K562 (cell line): ENCODE data around the gene RITA1. TPM values are rescaled to one million over a fixed set of nuclear protein-coding genes. Genes with fewer than 3 reads are reported as not detected.

Experiments
- CSDE1 ChIP-seq, 2 experiments: fragments of 450-650 bp; IDR thresholded peaks; 2 replicates each; pipeline ENCODE4 v1.6.1; 2016; ENCODE audit warnings: mild to moderate bottlenecking in 1 of 2
- CTCF ChIP-seq, 3 experiments: IDR thresholded peaks in 2 of 3; conservative IDR thresholded peaks in 1 of 3; 2 replicates each; pipeline ENCODE4 v1.5.1; 2011 to 2012; ENCODE audit warnings: low read length in 3 of 3, mild to moderate bottlenecking in 3 of 3, control low read depth in 2 of 3, improper control_type of control experiment in 1 of 3, inconsistent platforms in 1 of 3, low read depth in 1 of 3, mixed read lengths in 1 of 3, moderate library complexity in 1 of 3; ENCODE audit not compliant: insufficient read depth in 2 of 3
- CTCFL ChIP-seq: IDR thresholded peaks from 2 replicates; pipeline ENCODE4 v1.6.1; 2011; ENCODE audit warnings: borderline replicate concordance, low read depth, mild to moderate bottlenecking, moderate library complexity, low read length; ENCODE audit not compliant: insufficient read depth, poor library complexity, severe bottlenecking
- HES1 ChIP-seq: fragments of 450-650 bp; IDR thresholded peaks from 2 replicates; pipeline ENCODE4 v1.6.1; 2016; ENCODE audit warnings: low read depth, mild to moderate bottlenecking, moderate library complexity
- HOXB6 ChIP-seq: fragments of 250-450 bp; sonication (Bioruptor Pico); IDR thresholded peaks from 2 replicates; pipeline ENCODE4 v1.5.1; 2022; ENCODE audit warnings: mild to moderate bottlenecking, borderline replicate concordance
- NFATC3 ChIP-seq: fragments of 450-650 bp; IDR thresholded peaks from 2 replicates; pipeline ENCODE4 v1.6.1; 2017; ENCODE audit warnings: mild to moderate bottlenecking
- NR2C2 ChIP-seq, 2 experiments: fragments of 200-800 bp in 1 of 2; sonication (Bioruptor generic) in 1 of 2; sonication (generic) in 1 of 2; formaldehyde crosslinking in 1 of 2; IDR thresholded peaks; 2 replicates each; pipeline versions ENCODE4 v1.6.1 to v1.8.0; 2016 to 2022; ENCODE audit warnings: mild to moderate bottlenecking in 1 of 2, missing compliant biosample characterization in 1 of 2, missing genetic modification characterization in 1 of 2, missing genetic modification reagents in 1 of 2
- PBX2 ChIP-seq, 2 experiments: IDR thresholded peaks in 1 of 2; conservative IDR thresholded peaks in 1 of 2; 2 replicates each; pipeline ENCODE4 v1.6.1; 2016; ENCODE audit warnings: low read depth in 2 of 2, mild to moderate bottlenecking in 1 of 2, missing compliant biosample characterization in 1 of 2, missing genetic modification characterization in 1 of 2, moderate library complexity in 1 of 2
- PYGO2 ChIP-seq: fragments of 450-650 bp; IDR thresholded peaks from 2 replicates; pipeline ENCODE4 v1.6.1; 2016; ENCODE audit warnings: mild to moderate bottlenecking, missing genetic modification characterization, moderate library complexity, missing compliant biosample characterization
- RFX1 ChIP-seq: fragments of 450-650 bp; IDR thresholded peaks from 2 replicates; pipeline ENCODE4 v1.6.1; 2016; ENCODE audit warnings: mild to moderate bottlenecking, moderate library complexity
- ZBED1 ChIP-seq: IDR thresholded peaks from 2 replicates; pipeline ENCODE4 v1.6.1; 2014
- ZNF3 ChIP-seq: fragments of 250-450 bp; sonication (Bioruptor Pico); IDR thresholded peaks from 2 replicates; pipeline ENCODE4 v1.5.0; 2021; ENCODE audit warnings: mild to moderate bottlenecking, moderate library complexity
- ZNF518B ChIP-seq: fragments of 250-450 bp; sonication (Bioruptor Pico); IDR thresholded peaks from 2 replicates; pipeline ENCODE4 v1.5.0; 2021; ENCODE audit warnings: mild to moderate bottlenecking, moderate library complexity
- ZNF830 ChIP-seq: fragments of 250-450 bp; sonication (Bioruptor Pico); IDR thresholded peaks from 2 replicates; pipeline ENCODE4 v1.5.0; 2021; ENCODE audit warnings: mild to moderate bottlenecking
- polyA plus RNA-seq, 8 experiments: library from polyadenylated mRNA; depleted of rRNA in 4 of 8; stranded (reverse) in 5 of 8; unstranded in 3 of 8; fragments of >200 nt; fragmentation: Nextera tagmentation in 2 of 8; fragmentation: Illumina TruSeq in 1 of 8; extraction: Ambion mirVana in 2 of 8; extraction: Trizol in 1 of 8; gene quantifications; 2 replicates each; pipeline versions ENCODE4 v1.2.1 to v1.2.3, GENCODE V29; 2011 to 2014; ENCODE audit warnings: inconsistent platforms in 1 of 8, missing spikeins in 1 of 8
- total RNA-seq, 7 experiments: library from RNA; depleted of rRNA in 6 of 7; stranded (reverse); fragments of >200 nt in 6 of 7; fragmentation: Illumina TruSeq in 2 of 7; extraction: Trizol in 2 of 7; gene quantifications; 2 replicates each; pipeline versions ENCODE4 v1.2.1 to v1.2.3, GENCODE V29; 2011 to 2021; ENCODE audit warnings: low replicate concordance in 1 of 7

Gene RITA1
- total and polyA plus RNA-seq, 9 of the 15 experiments (the other 6 are each of a cell fraction or from before 2014, with no cell fraction given): 2.8 to 40.4 (median 18.0) TPM

- TF ChIP-seq PBX2 (CRISPR knock-in tag; IDR thresholded peaks at IDR 0.05; ENCODE audit: low read depth) (no peak), PBX2 (tag; conservative IDR thresholded peaks at IDR 0.05; ENCODE audit: low read depth) (no peak), ZNF830 (CRISPR knock-in tag) (no peak), PYGO2 (tag) (no peak), NFATC3 (no peak), CTCFL (no peak), HES1 (no peak), CSDE1 (IDR thresholded peaks at IDR 0.05) (peak in 1 of 2 experiments; percentile 64; a peak in 1 of 4 replicates), ZBED1 (no peak), CTCF (IDR thresholded peaks at IDR 0.05 in 2 of 3, conservative IDR thresholded peaks at IDR 0.05 in 1 of 3; ENCODE audit: insufficient read depth in 2 of 3, low read depth in 1 of 3, low read length in 3 of 3) (0 out of 6 replicates have a peak, but pooled peaks of 1 of the 3 experiments have one; percentile 2), NR2C2 (CRISPR knock-in tag; IDR thresholded peaks at IDR 0.05) (0 out of 2 replicates have a peak, but pooled peaks have one; percentile 19), NR2C2 (tag; IDR thresholded peaks at IDR 0.05) (no peak), ZNF3 (CRISPR knock-in tag) (no peak), ZNF518B (CRISPR knock-in tag) (no peak), RFX1 (peak; percentile 95), HOXB6 (CRISPR knock-in tag) (no peak)
Observed at GRCh38 chr12:113149361-113150150, 36.0 kb upstream of the RITA1 start, which contains the start of gene CFAP73 (continued).
